LNCaP clone FGC (cell line): Measurements from ENCODE around the gene ZNF579.
"Not testable (repeated sequence)": the region's sequence is repeated elsewhere in the genome, so short reads cannot be mapped to it uniquely, and the experiment has no call there.

Experiments
- DNase-seq: peaks from one replicate; pipeline ENCODE4 v3.0.0-alpha.2; 2011; ENCODE audit warnings: low read depth
- H3K4me3 ChIP-seq: 2 replicates; pipeline ENCODE4 v1.5.1; 2011; ENCODE audit warnings: mild to moderate bottlenecking, low read depth, low read length, control low read depth
- CTCF ChIP-seq: IDR thresholded peaks from 2 replicates; pipeline ENCODE4 v1.5.1; 2012; ENCODE audit warnings: mild to moderate bottlenecking; ENCODE audit not compliant: control insufficient read depth, insufficient read depth; ENCODE audit errors: extremely low read depth

The ZNF579 gene

GRCh38 chr19:55581145-55581822 lies 636 bp upstream of the ZNF579 start:
- TF ChIP-seq CTCF, result no peak
- peak overlapping the region; percentile 81 for H3K4me3 ChIP-seq
- DNase-seq, result no peak

GRCh38 chr19:55579766-55580621 lies 654 bp downstream of the ZNF579 start:
- no peak for DNase-seq
- H3K4me3 ChIP-seq, result peak overlapping the region; percentile 81
- no peak for TF ChIP-seq CTCF

GRCh38 chr19:55578761-55579747 lies 1.6 kb downstream of the ZNF579 start:
- DNase-seq, result no peak
- no peak for TF ChIP-seq CTCF
- peak overlapping the region; percentile 81 for H3K4me3 ChIP-seq

- no peak for DNase-seq
- no peak overlapping the region for H3K4me3 ChIP-seq
- no peak for TF ChIP-seq CTCF
These were observed 2.5 kb downstream of the ZNF579 start for GRCh38 chr19:55578031-55578760.

GRCh38 chr19:55576746-55577145 lies 3.9 kb downstream of the ZNF579 start:
- DNase-seq, result no peak
- TF ChIP-seq CTCF, result no peak
- no peak overlapping the region for H3K4me3 ChIP-seq

- not testable (repeated sequence) for H3K4me3 ChIP-seq, DNase-seq
These were observed 6.7 kb downstream of the ZNF579 start for GRCh38 chr19:55573929-55574328.

- not testable (repeated sequence) for H3K4me3 ChIP-seq, DNase-seq
These were observed 11.2 kb downstream of the ZNF579 start for GRCh38 chr19:55569477-55569876.
